Tibial artery (tissue), 4 donors: ENCODE results near the gene PCAT7.
"Not testable (repeated sequence)": the region's sequence is repeated elsewhere in the genome, so short reads cannot be mapped to it uniquely, and the experiment has no call there.

Experiments
- DNase-seq, 2 donors: peaks; one replicate each; pipeline ENCODE4 v3.0.0-alpha.2; 2019
- H3K27ac ChIP-seq, 2 donors: fragments of 200-600 bp; sonication (generic) in 1 of 2; 1 replicate in 1 of 2; 2 replicates in 1 of 2; pipeline ENCODE4 v1.5.1; 2018 to 2019; ENCODE audit warnings: mild to moderate bottlenecking in 1 of 2
- H3K27me3 ChIP-seq, 2 donors: fragments of 200-600 bp; sonication (generic) in 1 of 2; one replicate each; pipeline versions ENCODE4 v1.5.1 to v1.6.0; 2016 to 2019
- H3K36me3 ChIP-seq, 3 donors: fragments of 200-600 bp; sonication (generic) in 2 of 3; one replicate each; pipeline ENCODE4 v1.5.1; 2016 to 2019; ENCODE audit warnings: mild to moderate bottlenecking in 2 of 3
- H3K4me1 ChIP-seq, 4 donors: fragments of 200-600 bp; sonication (generic) in 2 of 4; 1 replicate in 3 of 4; 2 replicates in 1 of 4; pipeline ENCODE4 v1.5.1; 2016 to 2019
- H3K4me3 ChIP-seq, 2 donors: fragments of 200-600 bp; sonication (generic) in 1 of 2; 1 replicate in 1 of 2; 2 replicates in 1 of 2; pipeline ENCODE4 v1.5.1; 2018 to 2019; ENCODE audit warnings: mild to moderate bottlenecking in 2 of 2
- H3K9me3 ChIP-seq, 3 donors: fragments of 200-600 bp; sonication (generic) in 1 of 3; one replicate each; pipeline ENCODE4 v1.5.1; 2016 to 2019
- intact Hi-C: fragments of 100-400 bp; cut with DNase I; formaldehyde crosslinking; loops from one replicate; pipeline ENCODE4 v1.15.0; 2023; ENCODE audit warnings: low total_unique reads
- TF ChIP-seq, protein P1 (sequence below), 2 experiments: fragments of 200-600 bp in 1 of 2; fragments of 450-650 bp in 1 of 2; IDR thresholded peaks; one replicate each; pipeline ENCODE4 v1.5.1; 2017 to 2019; ENCODE audit warnings: antibody characterized with exemption in 2 of 2, mild to moderate bottlenecking in 1 of 2, moderate library complexity in 1 of 2

PCAT7 gene

GRCh38 chr9:94533155-94533554 is 21.7 kb upstream of the PCAT7 start:
- Histone ChIP-seq H3K36me3 (no peaks in the 10 kb centered on the region), H3K4me3 (no peak overlapping the region), H3K27ac (no peak overlapping the region), H3K4me1 (no peaks in the 10 kb centered on the region), H3K9me3 (no peaks in the 10 kb centered on the region), H3K27me3 (peaks cover 0 to 3% of the 10 kb centered on the region in 2 donors)
- intact Hi-C loops: no loop called here
- TF ChIP-seq, protein P1, sequence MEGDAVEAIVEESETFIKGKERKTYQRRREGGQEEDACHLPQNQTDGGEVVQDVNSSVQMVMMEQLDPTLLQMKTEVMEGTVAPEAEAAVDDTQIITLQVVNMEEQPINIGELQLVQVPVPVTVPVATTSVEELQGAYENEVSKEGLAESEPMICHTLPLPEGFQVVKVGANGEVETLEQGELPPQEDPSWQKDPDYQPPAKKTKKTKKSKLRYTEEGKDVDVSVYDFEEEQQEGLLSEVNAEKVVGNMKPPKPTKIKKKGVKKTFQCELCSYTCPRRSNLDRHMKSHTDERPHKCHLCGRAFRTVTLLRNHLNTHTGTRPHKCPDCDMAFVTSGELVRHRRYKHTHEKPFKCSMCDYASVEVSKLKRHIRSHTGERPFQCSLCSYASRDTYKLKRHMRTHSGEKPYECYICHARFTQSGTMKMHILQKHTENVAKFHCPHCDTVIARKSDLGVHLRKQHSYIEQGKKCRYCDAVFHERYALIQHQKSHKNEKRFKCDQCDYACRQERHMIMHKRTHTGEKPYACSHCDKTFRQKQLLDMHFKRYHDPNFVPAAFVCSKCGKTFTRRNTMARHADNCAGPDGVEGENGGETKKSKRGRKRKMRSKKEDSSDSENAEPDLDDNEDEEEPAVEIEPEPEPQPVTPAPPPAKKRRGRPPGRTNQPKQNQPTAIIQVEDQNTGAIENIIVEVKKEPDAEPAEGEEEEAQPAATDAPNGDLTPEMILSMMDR (IDR thresholded peaks at IDR 0.05): no peak
- DNase-seq: no peak

DNA sequence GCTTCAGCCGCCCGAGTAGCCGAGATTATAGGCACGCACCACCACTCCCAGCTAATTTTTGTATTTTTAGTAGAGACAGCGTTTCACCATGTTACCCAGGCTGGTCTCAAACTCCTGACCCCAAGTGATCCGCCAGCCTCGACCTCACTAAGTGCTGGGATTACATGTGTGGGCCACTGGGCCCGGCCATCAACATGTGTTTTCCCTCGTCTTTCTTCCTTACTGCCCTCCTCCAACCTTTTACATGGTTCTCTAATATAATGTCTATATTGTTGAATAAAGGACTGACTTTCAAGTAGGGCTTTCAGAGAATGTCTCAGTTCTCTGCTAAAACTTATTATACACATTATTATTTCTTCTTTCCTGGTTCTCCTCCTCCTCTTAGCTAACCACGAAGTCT is 21.3 kb upstream of the PCAT7 start:
- TF ChIP-seq, protein P1 (IDR thresholded peaks at IDR 0.05): no peak
- no peaks in the 10 kb centered on the region for H3K36me3 ChIP-seq
- H3K27me3 ChIP-seq: peaks cover 0 to 3% of the 10 kb centered on the region in 2 donors
- no peak for DNase-seq
- no peak overlapping the region for H3K4me3 ChIP-seq
- intact Hi-C loops: no loop called here
- H3K4me1 ChIP-seq: no peaks in the 10 kb centered on the region
- H3K27ac ChIP-seq: no peak overlapping the region
- no peaks in the 10 kb centered on the region for H3K9me3 ChIP-seq

DNA sequence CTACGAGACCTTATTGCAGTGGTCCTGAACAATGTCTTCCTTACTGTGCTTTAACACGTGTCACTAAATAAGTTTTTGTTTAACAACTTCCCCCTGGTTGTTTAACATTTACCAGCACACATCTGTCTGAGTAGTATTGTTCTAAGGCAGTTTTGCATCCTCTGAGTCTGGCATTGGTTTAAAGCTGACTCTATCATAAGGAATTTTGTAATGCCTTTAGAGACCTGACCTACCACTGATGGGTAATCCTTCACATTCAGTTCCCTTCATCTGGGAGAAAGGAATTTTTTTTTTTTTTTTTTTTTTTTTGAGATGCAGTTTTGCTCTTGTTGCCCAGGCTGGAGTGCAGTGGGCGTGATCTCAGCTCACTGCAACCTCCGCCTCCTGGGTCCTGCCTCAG is 20.0 kb upstream of the PCAT7 start:
- Histone ChIP-seq H3K27me3 (peaks cover 0 to 3% of the 10 kb centered on the region in 2 donors), H3K36me3 (no peaks in the 10 kb centered on the region), H3K4me1 (no peaks in the 10 kb centered on the region), H3K4me3 (no peak overlapping the region), H3K9me3 (no peaks in the 10 kb centered on the region), H3K27ac (no peak overlapping the region)
- intact Hi-C loops: no loop called here
- no peak for DNase-seq
- TF ChIP-seq, protein P1 (IDR thresholded peaks at IDR 0.05): no peak

DNA sequence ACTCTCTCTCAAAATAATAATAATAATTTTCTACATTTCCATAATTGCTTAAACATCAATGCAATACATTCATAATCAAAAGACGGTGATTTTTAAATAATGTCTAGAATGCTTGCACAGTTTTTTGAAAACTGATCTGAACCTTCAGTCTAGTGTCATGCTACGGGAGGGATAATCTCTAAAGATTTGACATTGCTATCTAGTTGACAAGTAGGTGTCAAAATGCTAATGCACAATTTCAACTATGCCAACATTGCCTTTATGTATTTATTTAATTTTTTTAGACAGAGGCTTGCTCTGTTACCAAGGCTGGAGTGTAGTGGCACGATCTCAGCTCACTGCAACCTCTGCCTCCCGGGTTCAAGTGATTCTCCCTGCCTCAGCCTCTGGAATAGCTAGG is 16.0 kb upstream of the PCAT7 start:
- no peaks in the 10 kb centered on the region for H3K9me3 ChIP-seq
- no peaks in the 10 kb centered on the region for H3K27me3 ChIP-seq
- TF ChIP-seq, protein P1 (IDR thresholded peaks at IDR 0.05): no peak
- no peak for DNase-seq
- intact Hi-C loops: no loop called here
- no peak overlapping the region for H3K4me3 ChIP-seq
- H3K36me3 ChIP-seq: no peaks in the 10 kb centered on the region
- H3K4me1 ChIP-seq: no peaks in the 10 kb centered on the region
- H3K27ac ChIP-seq: no peak overlapping the region

DNA sequence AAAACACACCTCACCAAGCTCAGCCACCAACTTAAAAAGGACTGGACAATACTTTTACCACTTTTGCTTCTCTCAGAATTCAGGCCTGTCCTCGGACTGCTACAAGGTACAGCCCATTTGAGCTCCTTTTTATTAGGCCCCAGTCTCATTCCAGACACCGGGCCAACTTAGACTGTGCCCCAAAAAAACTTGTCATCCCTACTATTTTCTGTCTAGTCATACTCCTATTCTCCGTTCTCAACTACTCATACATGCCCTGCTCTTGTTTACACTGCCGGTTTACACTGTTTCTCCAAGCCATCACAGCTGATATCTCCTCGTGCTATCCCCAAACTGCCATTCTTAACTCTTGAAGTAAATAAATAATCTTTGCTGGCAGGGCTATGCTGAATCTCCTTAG is 10.5 kb upstream of the PCAT7 start:
- DNase-seq, H3K9me3 ChIP-seq, H3K36me3 ChIP-seq, H3K4me3 ChIP-seq, intact Hi-C loops, H3K4me1 ChIP-seq, H3K27me3 ChIP-seq, H3K27ac ChIP-seq: not testable (repeated sequence)

DNA sequence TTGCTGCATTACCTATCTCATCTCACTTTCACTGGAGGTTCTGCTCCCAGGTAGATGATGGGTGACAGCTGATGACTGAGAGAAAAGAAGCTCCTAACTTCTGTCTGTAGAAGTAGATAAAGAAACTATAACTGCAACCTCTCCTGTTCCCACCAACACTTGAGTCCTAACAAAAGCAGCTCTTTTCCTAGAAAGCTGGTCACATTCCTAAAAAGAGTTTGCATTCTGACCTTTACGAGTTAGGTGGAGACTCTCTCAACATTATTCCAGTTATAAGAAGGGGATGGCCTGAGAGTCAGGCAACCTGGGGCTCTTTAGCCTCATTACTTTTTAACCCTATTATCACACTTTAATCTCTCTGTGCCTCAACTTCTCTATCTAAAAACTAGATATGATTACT is 8.9 kb upstream of the PCAT7 start:
- intact Hi-C loops: no loop called here
- no peaks in the 10 kb centered on the region for H3K9me3 ChIP-seq
- H3K36me3 ChIP-seq: no peaks in the 10 kb centered on the region
- H3K4me1 ChIP-seq: no peaks in the 10 kb centered on the region
- DNase-seq: no peak
- peaks cover 0 to 4% of the 10 kb centered on the region in 2 donors for H3K27me3 ChIP-seq
- TF ChIP-seq, protein P1 (IDR thresholded peaks at IDR 0.05): no peak
- H3K4me3 ChIP-seq: no peak overlapping the region
- no peak overlapping the region for H3K27ac ChIP-seq
